GM12873 (cell line): Measurements from ENCODE around the gene NFE2L1.
A peak's percentile ranks its signal among the peaks of the same experiment; 100 is the strongest.

Experiments used
- TF ChIP-seq, protein P1 (sequence below): IDR thresholded peaks from 2 replicates; pipeline ENCODE4 v1.5.1; 2012; ENCODE audit warnings: low read depth, mild to moderate bottlenecking, moderate library complexity, low read length, control low read depth; ENCODE audit not compliant: insufficient read depth; ENCODE audit errors: missing control alignments

The NFE2L1 gene

GRCh38 chr17:48070195-48070594, 22.0 kb downstream of the NFE2L1 start:
- TF ChIP-seq, protein P1, sequence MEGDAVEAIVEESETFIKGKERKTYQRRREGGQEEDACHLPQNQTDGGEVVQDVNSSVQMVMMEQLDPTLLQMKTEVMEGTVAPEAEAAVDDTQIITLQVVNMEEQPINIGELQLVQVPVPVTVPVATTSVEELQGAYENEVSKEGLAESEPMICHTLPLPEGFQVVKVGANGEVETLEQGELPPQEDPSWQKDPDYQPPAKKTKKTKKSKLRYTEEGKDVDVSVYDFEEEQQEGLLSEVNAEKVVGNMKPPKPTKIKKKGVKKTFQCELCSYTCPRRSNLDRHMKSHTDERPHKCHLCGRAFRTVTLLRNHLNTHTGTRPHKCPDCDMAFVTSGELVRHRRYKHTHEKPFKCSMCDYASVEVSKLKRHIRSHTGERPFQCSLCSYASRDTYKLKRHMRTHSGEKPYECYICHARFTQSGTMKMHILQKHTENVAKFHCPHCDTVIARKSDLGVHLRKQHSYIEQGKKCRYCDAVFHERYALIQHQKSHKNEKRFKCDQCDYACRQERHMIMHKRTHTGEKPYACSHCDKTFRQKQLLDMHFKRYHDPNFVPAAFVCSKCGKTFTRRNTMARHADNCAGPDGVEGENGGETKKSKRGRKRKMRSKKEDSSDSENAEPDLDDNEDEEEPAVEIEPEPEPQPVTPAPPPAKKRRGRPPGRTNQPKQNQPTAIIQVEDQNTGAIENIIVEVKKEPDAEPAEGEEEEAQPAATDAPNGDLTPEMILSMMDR = no peak

DNA sequence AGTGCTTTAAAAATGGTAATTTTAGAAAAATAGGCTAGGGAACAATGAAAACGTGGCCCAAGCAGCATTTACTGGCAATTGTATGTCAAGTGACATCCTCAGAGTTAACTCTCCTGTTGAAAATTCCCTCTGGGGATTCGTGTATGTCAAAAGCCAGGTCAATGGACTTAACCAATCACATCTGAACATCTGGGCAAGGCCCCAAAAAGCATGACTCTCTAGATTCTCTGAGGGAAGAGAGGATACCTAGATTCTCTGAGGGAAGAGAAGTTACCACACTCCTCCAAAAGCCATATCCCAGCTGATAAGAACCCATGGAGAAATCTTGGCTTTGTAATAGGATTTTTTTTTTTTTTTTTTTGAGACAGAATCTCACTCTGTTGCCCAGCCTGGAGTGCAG, 23.5 kb downstream of the NFE2L1 start:
- TF ChIP-seq, protein P1 = no peak

GRCh38 chr17:48074322-48075081, 26.3 kb downstream of the NFE2L1 start:
- TF ChIP-seq, protein P1 = peak; percentile 74

GRCh38 chr17:48081858-48082257, 33.7 kb downstream of the NFE2L1 start:
- TF ChIP-seq, protein P1 = no peak

- TF ChIP-seq, protein P1 = no peak
These were observed 36.8 kb downstream of the NFE2L1 start for GRCh38 chr17:48084932-48085331.

DNA sequence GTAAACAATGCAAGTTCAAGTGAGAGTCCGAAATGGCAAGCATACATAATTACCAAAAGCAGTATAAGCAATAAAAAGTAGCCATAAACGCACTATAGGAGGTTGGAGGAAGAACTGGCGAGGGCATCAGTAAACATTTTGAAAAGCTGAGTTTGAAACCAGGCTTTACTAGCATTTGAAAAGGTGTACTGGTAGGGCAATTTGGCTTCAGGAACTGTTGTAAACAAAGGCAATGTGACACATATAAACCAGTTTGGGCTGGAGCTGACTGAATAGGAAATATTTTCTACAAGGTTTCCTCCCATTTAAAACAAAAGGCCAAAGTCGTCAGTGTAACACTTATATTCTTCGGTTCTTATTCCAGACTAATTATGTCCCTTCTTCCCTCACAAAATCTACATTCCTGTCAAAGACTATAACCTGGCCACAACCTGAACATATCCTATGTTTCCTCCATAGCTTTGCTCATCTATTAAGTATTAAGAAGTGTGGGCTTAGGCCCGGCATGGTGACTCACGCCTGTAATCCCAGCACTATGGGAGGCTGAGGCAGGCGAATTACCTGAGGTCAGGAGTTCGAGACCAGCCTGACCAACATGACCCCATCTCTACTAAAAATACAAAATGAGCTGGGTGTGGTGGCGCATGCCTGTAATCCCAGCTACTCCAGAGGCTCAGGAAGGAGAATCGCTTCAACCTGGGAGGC, 45.3 kb downstream of the NFE2L1 start:
- TF ChIP-seq, protein P1 = no peak

GRCh38 chr17:48095611-48096010, 47.5 kb downstream of the NFE2L1 start:
- TF ChIP-seq, protein P1 = no peak
